K562 (cell line): Measurements from ENCODE around the gene MCM5. TPM values are rescaled to one million over a fixed set of nuclear protein-coding genes. Genes with fewer than 3 reads are reported as not detected.

Experiments used
- ATAC-seq: fragments of 200-7000 bp; cut with Tn5 transposase; 3 replicates; pipeline ENCODE4 v1.9.1; 2020; ENCODE audit warnings: moderate library complexity
- BruUV-seq: library from RNA; stranded (reverse); fragments of 400-500 nt; replicated peaks from 2 replicates; lab custom pipeline; 2021; lab: Mats Ljungman, UMichigan
- CTCF ChIA-PET: fragments of 300-600 bp; formaldehyde crosslinking; extraction: SDS; loops from one replicate; lab custom pipeline; 2021; ENCODE audit warnings: low intra/inter-chr PET ratio; lab: Yijun Ruan, JAX
- POLR2A ChIA-PET: fragments of 300-600, 350-650 bp; sonication (Branson Sonifier 250); formaldehyde crosslinking; extraction: SDS; loops from one replicate; lab custom pipeline; 2021; ENCODE audit warnings: antibody characterized with exemption, inconsistent platforms; lab: Yijun Ruan, JAX
- DNase-seq, 4 experiments: peaks; one replicate each; pipeline versions ENCODE4 v3.0.0 to v3.0.0-alpha.2; 2011 to 2018; ENCODE audit warnings: low spot score in 3 of 4, mixed read lengths in 3 of 4; ENCODE audit errors: extremely low read depth in 1 of 4
- FAIRE-seq: peaks from 2 replicates; lab custom pipeline; 2011; peaks lifted over from hg19 to GRCh38; lab: Jason Lieb, UNC
- H2AFZ ChIP-seq: 2 replicates; pipeline ENCODE4 v1.6.0; 2011; ENCODE audit warnings: low read depth, low read length, control low read depth, inconsistent platforms
- H3K27ac ChIP-seq: fragments of 200-600 bp; 3 replicates; pipeline ENCODE4 v1.8.0; 2011; ENCODE audit warnings: low read depth, mild to moderate bottlenecking, control low read depth, inconsistent platforms, low read length, moderate library complexity, mixed read lengths; ENCODE audit errors: extremely low read depth
- H3K27me3 ChIP-seq, 2 experiments: fragments of 300-600 bp in 1 of 2; 2 replicates in 1 of 2; 3 replicates in 1 of 2; pipeline versions ENCODE4 v1.6.0 to v1.8.0; 2011; ENCODE audit warnings: inconsistent platforms in 2 of 2, low read length in 2 of 2, mild to moderate bottlenecking in 1 of 2, mixed read lengths in 1 of 2, moderate library complexity in 1 of 2; ENCODE audit not compliant: control insufficient read depth in 2 of 2, insufficient read depth in 2 of 2
- H3K36me3 ChIP-seq: fragments of 300-600 bp; 3 replicates; pipeline ENCODE4 v1.8.0; 2011; ENCODE audit warnings: mild to moderate bottlenecking, low read length, inconsistent platforms; ENCODE audit not compliant: control insufficient read depth, insufficient read depth
- H3K4me1 ChIP-seq, 2 experiments: fragments of 200-600 bp in 1 of 2; replicated peaks in 1 of 2; 2 replicates in 1 of 2; 3 replicates in 1 of 2; pipeline versions ENCODE4 v1.5.1 to v1.8.0; 2011; ENCODE audit warnings: inconsistent platforms in 2 of 2, low read length in 2 of 2, mild to moderate bottlenecking in 1 of 2, mixed read lengths in 1 of 2, moderate library complexity in 1 of 2; ENCODE audit not compliant: control insufficient read depth in 2 of 2, insufficient read depth in 2 of 2
- H3K4me2 ChIP-seq: 2 replicates; pipeline ENCODE4 v1.6.1; 2011; ENCODE audit warnings: low read length, control low read depth, inconsistent platforms, mixed read lengths; ENCODE audit not compliant: insufficient read depth
- H3K4me3 ChIP-seq: fragments of 200-600 bp; sonication (generic), shearing (Covaris generic); 2 replicates; pipeline ENCODE4 v1.5.1; 2016; ENCODE audit warnings: control low read depth, inconsistent platforms
- H3K79me2 ChIP-seq: fragments of 200-600 bp; 3 replicates; pipeline ENCODE4 v1.8.0; 2011; ENCODE audit warnings: low read length, inconsistent platforms; ENCODE audit not compliant: control insufficient read depth, insufficient read depth
- H3K9ac ChIP-seq, 2 experiments: 2 replicates each; pipeline versions ENCODE4 v1.6.0 to v1.6.1; 2011; ENCODE audit warnings: low read depth in 2 of 2, low read length in 2 of 2, control low read depth in 1 of 2, inconsistent platforms in 1 of 2, mild to moderate bottlenecking in 1 of 2, mixed read lengths in 1 of 2; ENCODE audit not compliant: insufficient read depth in 1 of 2
- H3K9me1 ChIP-seq: one replicate; pipeline ENCODE4 v1.6.0; 2011; ENCODE audit warnings: inconsistent platforms, mild to moderate bottlenecking, low read length, moderate library complexity; ENCODE audit not compliant: control insufficient read depth, insufficient read depth
- H3K9me3 ChIP-seq: replicated peaks from 2 replicates; pipeline ENCODE4 v1.5.1; 2011; ENCODE audit warnings: low read depth, low read length, inconsistent platforms; ENCODE audit not compliant: control insufficient read depth, insufficient read depth
- H4K20me1 ChIP-seq: replicated peaks from 2 replicates; pipeline ENCODE4 v1.6.1; 2011; ENCODE audit warnings: low read length, inconsistent platforms, mixed read lengths; ENCODE audit not compliant: control insufficient read depth, insufficient read depth
- CHD1 ChIP-seq: fragments of 200-600 bp; sonication (generic); IDR thresholded peaks from one replicate; pipeline ENCODE4 v1.6.1; 2012; ENCODE audit warnings: mild to moderate bottlenecking, moderate library complexity, low read length, inconsistent platforms
- CTCFL ChIP-seq: IDR thresholded peaks from 2 replicates; pipeline ENCODE4 v1.6.1; 2011; ENCODE audit warnings: borderline replicate concordance, low read depth, mild to moderate bottlenecking, moderate library complexity, low read length; ENCODE audit not compliant: insufficient read depth, poor library complexity, severe bottlenecking
- KAT8 ChIP-seq: fragments of 450-650 bp; IDR thresholded peaks from 2 replicates; pipeline ENCODE4 v1.6.1; 2016; ENCODE audit warnings: low read depth, mild to moderate bottlenecking
- POLR2AphosphoS5 ChIP-seq: IDR thresholded peaks from 2 replicates; pipeline ENCODE4 v1.6.1; 2011; ENCODE audit warnings: mild to moderate bottlenecking, low read depth, low read length, moderate library complexity; ENCODE audit not compliant: control insufficient read depth, insufficient read depth
- RBFOX2 ChIP-seq: fragments of 200-400 bp; formaldehyde crosslinking; IDR thresholded peaks from 2 replicates; pipeline ENCODE4 v1.6.1; 2017; ENCODE audit warnings: low read depth, mild to moderate bottlenecking, low read length, moderate library complexity
- TFAP4 ChIP-seq: sonication (generic); formaldehyde crosslinking; IDR thresholded peaks from 2 replicates; pipeline ENCODE4 v1.8.0; 2022; ENCODE audit warnings: missing genetic modification reagents, mild to moderate bottlenecking, moderate library complexity, borderline replicate concordance
- WGBS: fragments of 100-300 bp; shearing (Covaris generic); methylation state at CpG from one replicate; pipeline ENCODE4 v1.1.6; 2016; ENCODE audit warnings: low coverage, mixed read lengths; ENCODE audit not compliant: insufficient coverage; ENCODE audit errors: missing lambda C conversion rate; 5-methylcytosine and 5-hydroxymethylcytosine counted together
- in situ Hi-C: fragments of 300-500 bp; cut with MboI; formaldehyde crosslinking; loops from 4 replicates; pipeline ENCODE4 v1.15.0; 2018; ENCODE audit warnings: inconsistent platforms, mixed read lengths
- intact Hi-C: fragments of 100-400 bp; cut with micrococcal nuclease; formaldehyde crosslinking; loops from 2 replicates; pipeline ENCODE4 v1.14.2; 2022
- polyA plus RNA-seq, 8 experiments: library from polyadenylated mRNA; depleted of rRNA in 4 of 8; stranded (reverse) in 5 of 8; unstranded in 3 of 8; fragments of >200 nt; fragmentation: Nextera tagmentation in 2 of 8; fragmentation: Illumina TruSeq in 1 of 8; extraction: Ambion mirVana in 2 of 8; extraction: Trizol in 1 of 8; gene quantifications; 2 replicates each; pipeline versions ENCODE4 v1.2.1 to v1.2.3, GENCODE V29; 2011 to 2014; ENCODE audit warnings: inconsistent platforms in 1 of 8, missing spikeins in 1 of 8
- total RNA-seq, 7 experiments: library from RNA; depleted of rRNA in 6 of 7; stranded (reverse); fragments of >200 nt in 6 of 7; fragmentation: Illumina TruSeq in 2 of 7; extraction: Trizol in 2 of 7; gene quantifications; 2 replicates each; pipeline versions ENCODE4 v1.2.1 to v1.2.3, GENCODE V29; 2011 to 2021; ENCODE audit warnings: low replicate concordance in 1 of 7

MCM5 gene
- total and polyA plus RNA-seq, 9 of the 15 experiments (the other 6 are each of a cell fraction or from before 2014, with no cell fraction given) = 5.6 to 180 (median 66.1) TPM

GRCh38 chr22:35399114-35399677 is 744 bp upstream of the MCM5 start (continued):
- peak; percentile 7 for TF ChIP-seq CTCFL
- TF ChIP-seq POLR2AphosphoS5 = no peak
- peak; percentile 75; the same call in 1 of the 2 replicates for TF ChIP-seq TFAP4
- no peak for TF ChIP-seq CHD1

- Histone ChIP-seq H4K20me1 (no peaks in the 10 kb centered on the region), H3K27me3 (no peaks in the 10 kb centered on the region), H3K36me3 (peaks cover 43% of the 10 kb centered on the region), H3K4me1 (peaks cover 9 to 30% of the 10 kb centered on the region in 2 experiments; a peak in 4 of 5 replicates), H3K9ac (peak overlapping the region; percentile 99), H2AFZ (peak overlapping the region; percentile 76; the same call in 1 of the 2 replicates), H3K9me3 (no peaks in the 10 kb centered on the region), H3K79me2 (peaks cover 38% of the 10 kb centered on the region), H3K4me3 (peak overlapping the region; percentile 92), H3K4me2 (peak overlapping the region; percentile 84), H3K27ac (peak overlapping the region; percentile 97), H3K9me1 (no peaks in the 10 kb centered on the region)
- in situ Hi-C loops = no loop called here
- 2% methylated on average over 17 of the region's 20 CpGs for WGBS
- ATAC-seq = peak; percentile 23
- intact Hi-C loops = loop anchor here (10.0 kb wide), 1 partner anchor 46 kb away; no protein-coding TSS in a partner anchor
- TF ChIP-seq CHD1 = peak; percentile 73
- no peak for TF ChIP-seq KAT8
- TF ChIP-seq RBFOX2 = peak; percentile 64; the same call in 1 of the 2 replicates
- no TSS peak for BruUV-seq
- POLR2A ChIA-PET = interaction anchor here (2.6 to 3.1 kb wide), 2 partner anchors 10 to 18 kb away, joined by 11 to 21 read pairs; no protein-coding TSS in a partner anchor
- FAIRE-seq = no peak
- CTCF ChIA-PET = no interaction called here
- DNase-seq = peak in 3 of 4 experiments; percentile 12 to 26 (median 14)
Measured at GRCh38 chr22:35400501-35400790, 506 bp downstream of the MCM5 start.
